Astrocyte (in vitro differentiated cells and primary cell): Measurements from ENCODE around the gene SCGB1A1. TPM values are rescaled to one million over a fixed set of nuclear protein-coding genes. Genes with fewer than 3 reads are reported as not detected.

Source experiments
- DNase-seq: peaks from one replicate; pipeline ENCODE4 v3.0.0-alpha.2; 2010; ENCODE audit warnings: low read depth
- FAIRE-seq: peaks from 2 replicates; lab custom pipeline; 2011; peaks lifted over from hg19 to GRCh38; lab: Jason Lieb, UNC
- H2AFZ ChIP-seq: 2 replicates; pipeline ENCODE4 v1.6.0; 2012; ENCODE audit warnings: low read depth, low read length, inconsistent platforms
- H3K27ac ChIP-seq: 2 replicates; pipeline ENCODE4 v1.5.1; 2011; ENCODE audit warnings: low read depth, low read length, inconsistent platforms
- H3K27me3 ChIP-seq: 2 replicates; pipeline ENCODE4 v1.6.0; 2011; ENCODE audit warnings: low read length, inconsistent platforms; ENCODE audit not compliant: insufficient read depth
- H3K36me3 ChIP-seq: 2 replicates; pipeline ENCODE4 v1.5.1; 2011; ENCODE audit warnings: low read length, inconsistent platforms; ENCODE audit not compliant: insufficient read depth
- H3K4me1 ChIP-seq: 2 replicates; pipeline ENCODE4 v1.5.1; 2011; ENCODE audit warnings: low read length, inconsistent platforms; ENCODE audit not compliant: insufficient read depth
- H3K4me2 ChIP-seq: 2 replicates; pipeline ENCODE4 v1.6.0; 2012; ENCODE audit warnings: low read length, inconsistent platforms
- H3K4me3 ChIP-seq: 2 replicates; pipeline ENCODE4 v1.5.1; 2011; ENCODE audit warnings: low read depth, mild to moderate bottlenecking, low read length, inconsistent platforms; ENCODE audit not compliant: insufficient read depth
- H3K79me2 ChIP-seq: 2 replicates; pipeline ENCODE4 v1.6.0; 2012; ENCODE audit warnings: mild to moderate bottlenecking, low read length, inconsistent platforms; ENCODE audit not compliant: insufficient read depth
- H3K9ac ChIP-seq: 2 replicates; pipeline ENCODE4 v1.6.0; 2012; ENCODE audit warnings: mild to moderate bottlenecking, low read length, inconsistent platforms
- H3K9me3 ChIP-seq: 2 replicates; pipeline ENCODE4 v1.5.1; 2012; ENCODE audit warnings: low read depth, mild to moderate bottlenecking, low read length, inconsistent platforms; ENCODE audit not compliant: insufficient read depth
- H4K20me1 ChIP-seq: 2 replicates; pipeline ENCODE4 v1.6.0; 2012; ENCODE audit warnings: low read length, inconsistent platforms; ENCODE audit not compliant: insufficient read depth
- H3K27ac Mint-ChIP-seq: one replicate; pipeline ENCODE4 v1.8.0; 2021; ENCODE audit warnings: mild to moderate bottlenecking, mixed read lengths; ENCODE audit not compliant: unreplicated experiment
- H3K27me3 Mint-ChIP-seq: one replicate; pipeline ENCODE4 v1.8.0; 2021; ENCODE audit warnings: low read depth, mixed read lengths; ENCODE audit not compliant: unreplicated experiment
- H3K36me3 Mint-ChIP-seq: one replicate; pipeline ENCODE4 v1.8.0; 2021; ENCODE audit warnings: low read depth, mixed read lengths; ENCODE audit not compliant: unreplicated experiment
- H3K4me1 Mint-ChIP-seq: one replicate; pipeline ENCODE4 v1.8.0; 2021; ENCODE audit warnings: low read depth, mixed read lengths; ENCODE audit not compliant: unreplicated experiment
- H3K4me3 Mint-ChIP-seq: one replicate; pipeline ENCODE4 v1.8.0; 2021; ENCODE audit warnings: mild to moderate bottlenecking, moderate library complexity, mixed read lengths; ENCODE audit not compliant: unreplicated experiment
- H3K9me3 Mint-ChIP-seq: one replicate; pipeline ENCODE4 v1.8.0; 2021; ENCODE audit warnings: mild to moderate bottlenecking, mixed read lengths; ENCODE audit not compliant: unreplicated experiment
- EZH2 ChIP-seq: IDR thresholded peaks from 2 replicates; pipeline ENCODE4 v1.6.1; 2012; ENCODE audit warnings: mild to moderate bottlenecking, low read length, inconsistent platforms; ENCODE audit not compliant: insufficient read depth
- total RNA-seq: library from RNA; stranded (reverse); gene quantifications from 2 replicates; pipeline ENCODE4 v1.2.1, GENCODE V29; 2021
- TF ChIP-seq, protein P1 (sequence below): IDR thresholded peaks from 2 replicates; pipeline ENCODE4 v1.5.1; 2011; ENCODE audit warnings: low read depth, mild to moderate bottlenecking, inconsistent platforms, low read length, moderate library complexity; ENCODE audit not compliant: insufficient read depth

SCGB1A1 gene
- total RNA-seq, 1 donor from 2014 or later, result not detected

DNA sequence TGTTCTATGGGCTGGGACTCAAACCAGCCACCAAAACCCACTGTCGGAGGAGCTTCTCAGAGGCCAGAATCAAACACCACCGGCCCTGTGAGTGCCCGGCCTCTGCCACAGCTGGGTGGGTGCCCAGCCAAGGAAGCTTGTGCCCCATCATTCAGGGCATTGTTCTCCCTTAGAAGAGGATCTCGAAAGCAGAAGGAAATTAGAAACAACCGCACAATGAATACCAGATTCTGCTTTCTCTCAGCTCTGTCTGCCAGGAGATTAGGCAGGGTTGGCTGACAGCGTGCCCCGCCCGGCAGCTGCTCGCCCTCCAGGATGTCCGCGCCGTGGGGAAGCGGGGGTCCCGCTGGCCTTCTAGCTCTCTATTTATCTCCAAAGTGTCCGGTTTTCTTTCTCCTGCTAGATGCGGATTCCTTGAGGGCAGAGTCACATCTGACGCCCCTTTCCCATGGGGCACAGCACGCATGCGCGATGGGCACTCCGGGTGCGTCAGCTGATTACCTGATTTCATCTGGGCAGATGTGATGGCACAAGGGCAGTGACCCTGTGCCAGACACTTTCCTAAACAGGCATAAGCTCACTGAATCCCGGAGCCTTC is 25.5 kb downstream of the SCGB1A1 start:
- H3K4me3 Mint-ChIP-seq, result no peak overlapping the region
- peak; percentile 52 for DNase-seq
- peak overlapping the region; percentile 60 for H2AFZ ChIP-seq
- no peaks in the 10 kb centered on the region for H4K20me1 ChIP-seq
- peak overlapping the region; percentile 84 for H3K4me2 ChIP-seq
- H3K79me2 ChIP-seq, result no peaks in the 10 kb centered on the region
- H3K9me3 ChIP-seq, result no peaks in the 10 kb centered on the region
- peaks cover 27% of the 10 kb centered on the region for H3K4me1 ChIP-seq
- FAIRE-seq, result no peak
- H3K9ac ChIP-seq, result peak overlapping the region; percentile 80
- peak overlapping the region; percentile 69 for H3K27ac ChIP-seq
- H3K27me3 ChIP-seq, result no peaks in the 10 kb centered on the region
- H3K9me3 Mint-ChIP-seq, result peaks cover 6% of the 10 kb centered on the region
- no peak overlapping the region for H3K27ac Mint-ChIP-seq
- no peak for TF ChIP-seq EZH2
- TF ChIP-seq, protein P1, sequence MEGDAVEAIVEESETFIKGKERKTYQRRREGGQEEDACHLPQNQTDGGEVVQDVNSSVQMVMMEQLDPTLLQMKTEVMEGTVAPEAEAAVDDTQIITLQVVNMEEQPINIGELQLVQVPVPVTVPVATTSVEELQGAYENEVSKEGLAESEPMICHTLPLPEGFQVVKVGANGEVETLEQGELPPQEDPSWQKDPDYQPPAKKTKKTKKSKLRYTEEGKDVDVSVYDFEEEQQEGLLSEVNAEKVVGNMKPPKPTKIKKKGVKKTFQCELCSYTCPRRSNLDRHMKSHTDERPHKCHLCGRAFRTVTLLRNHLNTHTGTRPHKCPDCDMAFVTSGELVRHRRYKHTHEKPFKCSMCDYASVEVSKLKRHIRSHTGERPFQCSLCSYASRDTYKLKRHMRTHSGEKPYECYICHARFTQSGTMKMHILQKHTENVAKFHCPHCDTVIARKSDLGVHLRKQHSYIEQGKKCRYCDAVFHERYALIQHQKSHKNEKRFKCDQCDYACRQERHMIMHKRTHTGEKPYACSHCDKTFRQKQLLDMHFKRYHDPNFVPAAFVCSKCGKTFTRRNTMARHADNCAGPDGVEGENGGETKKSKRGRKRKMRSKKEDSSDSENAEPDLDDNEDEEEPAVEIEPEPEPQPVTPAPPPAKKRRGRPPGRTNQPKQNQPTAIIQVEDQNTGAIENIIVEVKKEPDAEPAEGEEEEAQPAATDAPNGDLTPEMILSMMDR, result no peak
- H3K36me3 Mint-ChIP-seq, result peaks cover 4% of the 10 kb centered on the region
- H3K4me1 Mint-ChIP-seq, result no peaks in the 10 kb centered on the region
- peak overlapping the region; percentile 53 for H3K4me3 ChIP-seq
- peaks cover 38% of the 10 kb centered on the region for H3K27me3 Mint-ChIP-seq
- no peaks in the 10 kb centered on the region for H3K36me3 ChIP-seq

DNA sequence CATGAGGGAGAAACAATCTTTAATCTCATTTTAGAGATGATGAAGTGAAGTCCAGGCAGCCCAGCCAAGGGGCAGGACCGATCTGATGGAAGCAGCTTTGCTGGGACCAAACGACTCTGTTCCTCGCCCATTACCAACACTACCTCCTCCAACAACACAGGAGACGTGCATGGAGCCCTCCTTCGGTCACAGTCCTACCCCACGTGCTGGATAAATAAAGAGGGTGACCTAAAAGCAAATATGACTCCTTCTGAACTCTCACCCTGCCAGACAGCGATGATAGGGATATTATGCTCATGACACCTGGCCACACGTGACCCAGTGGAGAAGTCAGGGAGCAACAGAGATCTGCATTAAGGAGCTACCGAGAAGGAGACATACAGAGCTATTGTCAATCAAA is 26.0 kb downstream of the SCGB1A1 start:
- Mint-ChIP-seq H3K27me3 (peaks cover 38% of the 10 kb centered on the region), H3K36me3 (peaks cover 4% of the 10 kb centered on the region), H3K4me3 (no peak overlapping the region), H3K27ac (no peak overlapping the region), H3K9me3 (peaks cover 6% of the 10 kb centered on the region), H3K4me1 (no peaks in the 10 kb centered on the region)
- Histone ChIP-seq H3K9ac (peak overlapping the region; percentile 80), H3K4me2 (peak overlapping the region; percentile 84), H3K79me2 (no peaks in the 10 kb centered on the region), H3K27ac (peak overlapping the region; percentile 69), H3K36me3 (no peaks in the 10 kb centered on the region), H3K9me3 (no peaks in the 10 kb centered on the region), H3K4me3 (peak overlapping the region; percentile 53), H3K27me3 (no peaks in the 10 kb centered on the region), H2AFZ (peak overlapping the region; percentile 60), H3K4me1 (peaks cover 29% of the 10 kb centered on the region), H4K20me1 (no peaks in the 10 kb centered on the region)
- no peak for TF ChIP-seq EZH2
- TF ChIP-seq, protein P1, result no peak
- no peak for DNase-seq
- FAIRE-seq, result no peak

DNA sequence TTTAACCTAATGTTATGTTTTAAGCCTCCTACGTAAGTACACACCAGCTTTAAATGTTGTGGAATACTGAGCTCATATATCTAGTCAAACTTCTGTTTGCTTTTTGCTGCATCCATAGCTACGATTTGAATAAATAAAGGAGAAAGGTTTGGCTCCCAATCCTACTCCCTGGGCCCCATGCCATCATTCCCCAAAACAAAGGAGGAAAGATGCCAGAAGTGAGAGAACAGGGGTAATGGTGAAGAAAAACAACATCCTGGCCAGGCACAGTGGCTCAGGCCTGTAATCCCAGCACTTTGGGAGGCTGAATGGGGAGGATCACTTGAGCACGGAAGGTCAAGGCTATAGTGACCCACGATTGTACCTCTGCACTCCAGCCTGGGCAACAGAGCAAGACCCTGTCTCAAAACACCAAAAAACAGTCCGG is 26.5 kb downstream of the SCGB1A1 start:
- Histone ChIP-seq H3K79me2 (no peaks in the 10 kb centered on the region), H3K9ac (no peak overlapping the region), H3K4me3 (no peak overlapping the region), H3K27ac (peak overlapping the region; percentile 69), H4K20me1 (no peaks in the 10 kb centered on the region), H3K27me3 (no peaks in the 10 kb centered on the region), H3K4me2 (peak overlapping the region; percentile 84), H3K36me3 (no peaks in the 10 kb centered on the region), H2AFZ (no peak overlapping the region), H3K9me3 (no peaks in the 10 kb centered on the region), H3K4me1 (peaks cover 24% of the 10 kb centered on the region)
- DNase-seq (peak; percentile 64), FAIRE-seq (no peak)
- no peak overlapping the region for H3K27ac Mint-ChIP-seq
- H3K27me3 Mint-ChIP-seq, result peaks cover 38% of the 10 kb centered on the region
- TF ChIP-seq, protein P1, result no peak
- no peak for TF ChIP-seq EZH2
- peaks cover 6% of the 10 kb centered on the region for H3K9me3 Mint-ChIP-seq
- no peak overlapping the region for H3K4me3 Mint-ChIP-seq
- no peaks in the 10 kb centered on the region for H3K4me1 Mint-ChIP-seq
- peaks cover 4% of the 10 kb centered on the region for H3K36me3 Mint-ChIP-seq
